ENCODE measurements around the gene FAF2. TPM values are rescaled to one million over a fixed set of nuclear protein-coding genes. Genes with fewer than 3 reads are reported as not detected.

Gene FAF2
- total and polyA plus RNA-seq, 2 donors = 17.7 to 22.4 TPM

DNA sequence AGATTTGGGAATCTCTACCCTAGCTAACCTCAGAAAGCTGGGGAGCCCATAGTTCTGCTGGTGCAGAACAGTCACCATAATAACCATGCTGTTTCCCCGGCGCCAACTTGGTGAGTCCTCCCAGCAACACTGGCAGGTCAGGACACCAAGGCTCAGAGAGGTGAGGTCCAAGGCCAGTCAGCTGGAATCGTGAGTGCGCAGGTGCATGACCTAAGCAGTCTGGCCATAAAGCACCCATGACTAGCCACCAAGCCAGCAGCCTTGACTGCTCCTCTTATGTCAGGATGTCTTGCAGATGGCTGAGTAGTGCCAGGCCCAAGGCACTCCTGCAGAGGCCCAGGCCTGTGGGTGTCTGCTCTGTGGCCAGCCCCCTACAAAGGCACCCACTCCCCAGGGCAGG is 86.5 kb downstream of the FAF2 start:
- Histone ChIP-seq H3K4me3 (ENCODE audit: low read length in 2 of 2) (peak overlapping the region; percentile 85 to 98), H3K27me3 (ENCODE audit: control insufficient read depth in 2 of 2, insufficient read depth in 1 of 2, low read length in 1 of 2) (no peaks in the 10 kb centered on the region), H3K4me1 (ENCODE audit: control insufficient read depth in 2 of 2, insufficient read depth in 2 of 2, low read length in 2 of 2) (peaks cover 34 to 69% of the 10 kb centered on the region in 2 donors), H3K9me3 (ENCODE audit: control insufficient read depth in 2 of 2, insufficient read depth in 1 of 2, low read length in 1 of 2) (peaks cover 8 to 27% of the 10 kb centered on the region in 2 donors), H3K36me3 (ENCODE audit: control insufficient read depth in 2 of 2, insufficient read depth in 2 of 2, low read length in 1 of 2) (peaks cover 33 to 38% of the 10 kb centered on the region in 2 donors), H3K27ac (ENCODE audit: low read depth in 1 of 2, low read length in 1 of 2) (peak overlapping the region; percentile 99 to 100)
- 67% methylated on average over 4 of the region's 4 CpGs for WGBS
- no peak for DNase-seq (ENCODE audit: low read depth in 6 of 9, low spot score in 9 of 9)

DNA sequence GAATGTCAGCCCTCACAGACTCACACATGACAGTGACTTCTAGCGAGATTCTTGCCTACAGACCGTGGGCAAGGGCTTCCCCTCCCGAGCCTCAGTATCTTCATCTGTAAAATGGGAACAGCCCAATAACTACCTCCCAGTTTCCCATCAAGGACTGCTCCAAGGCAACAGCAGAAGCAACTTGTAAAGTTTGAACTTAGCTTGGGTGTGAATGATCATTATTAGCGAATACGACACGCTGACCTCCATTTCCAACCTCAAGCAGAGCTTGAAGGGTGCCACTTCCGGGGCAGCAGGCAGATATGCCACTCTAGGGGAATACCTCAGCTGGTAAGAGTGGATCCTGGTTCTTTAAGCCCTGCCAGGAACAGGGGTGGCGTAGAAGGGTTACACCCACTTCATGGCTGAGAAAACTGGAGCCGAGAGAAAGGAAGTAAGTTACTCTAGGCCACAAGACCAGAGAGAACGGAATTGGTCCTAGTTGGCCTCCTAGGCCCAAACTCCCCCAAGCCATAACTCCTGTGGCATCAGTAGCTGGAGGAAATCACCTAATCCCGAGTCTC is 87.0 kb downstream of the FAF2 start:
- peak in 4 of 9 donors; percentile 42 to 79 (median 50) for DNase-seq (ENCODE audit: low read depth in 6 of 9, low spot score in 9 of 9)
- H3K27ac ChIP-seq (ENCODE audit: low read depth in 1 of 2, low read length in 1 of 2) = peak overlapping the region; percentile 99 to 100
- peaks cover 29 to 35% of the 10 kb centered on the region in 2 donors for H3K36me3 ChIP-seq (ENCODE audit: control insufficient read depth in 2 of 2, insufficient read depth in 2 of 2, low read length in 1 of 2)
- no peaks in the 10 kb centered on the region for H3K27me3 ChIP-seq (ENCODE audit: control insufficient read depth in 2 of 2, insufficient read depth in 1 of 2, low read length in 1 of 2)
- H3K4me1 ChIP-seq (ENCODE audit: control insufficient read depth in 2 of 2, insufficient read depth in 2 of 2, low read length in 2 of 2) = peaks cover 34 to 71% of the 10 kb centered on the region in 2 donors
- peaks cover 8 to 22% of the 10 kb centered on the region in 2 donors for H3K9me3 ChIP-seq (ENCODE audit: control insufficient read depth in 2 of 2, insufficient read depth in 1 of 2, low read length in 1 of 2)
- peak overlapping the region; percentile 85 to 98 for H3K4me3 ChIP-seq (ENCODE audit: low read length in 2 of 2)
- 24% methylated on average over 11 of the region's 11 CpGs for WGBS

DNA sequence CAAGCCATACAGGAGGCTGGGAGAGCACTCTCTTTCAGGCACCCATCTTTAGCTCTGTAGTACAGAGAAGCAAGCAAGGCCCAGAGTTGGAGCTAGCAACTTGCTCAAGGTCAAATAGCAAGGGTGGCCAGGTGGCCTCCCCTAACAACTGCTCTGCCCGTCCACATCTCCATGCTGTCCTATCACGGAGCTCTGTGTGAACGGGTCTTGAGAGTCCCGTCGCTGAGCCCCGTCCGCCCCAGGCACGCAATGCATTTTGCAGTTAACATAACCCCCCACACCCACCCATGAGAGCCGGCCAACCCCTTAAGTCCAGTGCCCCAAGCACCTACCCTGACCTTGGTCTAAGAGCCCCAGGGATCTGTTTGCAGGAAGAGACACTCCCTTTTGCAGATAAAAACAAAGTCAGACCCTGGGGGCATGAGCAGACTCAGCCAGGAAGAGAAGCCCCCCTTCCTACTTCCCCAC is 87.5 kb downstream of the FAF2 start:
- peaks cover 6 to 17% of the 10 kb centered on the region in 2 donors for H3K9me3 ChIP-seq (ENCODE audit: control insufficient read depth in 2 of 2, insufficient read depth in 1 of 2, low read length in 1 of 2)
- DNase-seq (ENCODE audit: low read depth in 6 of 9, low spot score in 9 of 9) = peak in 1 of 9 donors; percentile 16
- H3K4me3 ChIP-seq (ENCODE audit: low read length in 2 of 2) = peak overlapping the region; percentile 85 to 98
- H3K36me3 ChIP-seq (ENCODE audit: control insufficient read depth in 2 of 2, insufficient read depth in 2 of 2, low read length in 1 of 2) = peaks cover 24 to 31% of the 10 kb centered on the region in 2 donors
- peak overlapping the region; percentile 99 to 100 for H3K27ac ChIP-seq (ENCODE audit: low read depth in 1 of 2, low read length in 1 of 2)
- H3K4me1 ChIP-seq (ENCODE audit: control insufficient read depth in 2 of 2, insufficient read depth in 2 of 2, low read length in 2 of 2) = peaks cover 34 to 72% of the 10 kb centered on the region in 2 donors
- WGBS = 1% methylated on average over 9 of the region's 9 CpGs
- H3K27me3 ChIP-seq (ENCODE audit: control insufficient read depth in 2 of 2, insufficient read depth in 1 of 2, low read length in 1 of 2) = no peaks in the 10 kb centered on the region

DNA sequence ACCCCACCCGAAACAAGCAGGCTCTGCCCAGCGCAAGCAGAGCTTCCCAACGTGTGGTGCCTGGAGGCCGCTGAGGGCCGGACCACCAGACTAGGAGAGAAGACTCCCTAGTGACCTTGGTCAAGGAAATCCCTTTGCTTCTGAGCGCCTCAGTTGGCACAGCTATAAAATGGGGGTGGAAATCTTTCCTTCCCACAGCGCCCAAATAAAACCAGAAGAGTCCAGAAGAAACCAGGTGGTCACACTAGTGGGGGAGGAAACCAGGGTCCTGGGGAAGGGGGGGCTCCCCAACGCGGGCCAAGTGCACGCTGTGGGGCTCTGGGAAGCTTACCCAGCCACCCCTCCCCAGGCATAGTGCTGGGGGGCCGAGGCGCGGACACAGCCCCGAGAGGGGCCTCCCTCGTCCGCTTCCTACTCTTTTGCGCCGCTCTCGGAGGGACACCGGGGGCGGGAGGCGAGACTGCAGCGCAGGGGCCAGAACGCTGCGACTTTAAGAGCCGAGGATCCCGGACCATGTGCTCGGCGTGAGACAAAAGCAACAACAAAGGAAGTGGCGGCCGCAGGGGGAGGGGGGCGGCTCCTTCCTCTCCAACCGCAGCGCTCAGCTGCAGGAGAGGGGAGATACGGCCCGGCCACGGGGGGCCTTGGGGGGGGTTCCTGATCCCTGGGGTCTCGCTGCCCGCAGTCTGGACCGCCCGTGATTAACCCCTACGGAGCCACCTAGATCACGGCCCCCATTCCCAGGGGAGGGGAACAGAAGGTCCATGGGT is 88.1 kb downstream of the FAF2 start:
- peak overlapping the region; percentile 99 to 100 for H3K27ac ChIP-seq (ENCODE audit: low read depth in 1 of 2, low read length in 1 of 2)
- WGBS = under 1% methylated on average over 43 of the region's 43 CpGs
- peaks cover 3 to 11% of the 10 kb centered on the region in 2 donors for H3K9me3 ChIP-seq (ENCODE audit: control insufficient read depth in 2 of 2, insufficient read depth in 1 of 2, low read length in 1 of 2)
- H3K4me3 ChIP-seq (ENCODE audit: low read length in 2 of 2) = peak overlapping the region; percentile 85 to 98
- peaks cover 17 to 25% of the 10 kb centered on the region in 2 donors for H3K36me3 ChIP-seq (ENCODE audit: control insufficient read depth in 2 of 2, insufficient read depth in 2 of 2, low read length in 1 of 2)
- DNase-seq (ENCODE audit: low read depth in 6 of 9, low spot score in 9 of 9) = peak in 7 of 9 donors; percentile 68 to 95 (median 85)
- no peaks in the 10 kb centered on the region for H3K27me3 ChIP-seq (ENCODE audit: control insufficient read depth in 2 of 2, insufficient read depth in 1 of 2, low read length in 1 of 2)
- peaks cover 37 to 72% of the 10 kb centered on the region in 2 donors for H3K4me1 ChIP-seq (ENCODE audit: control insufficient read depth in 2 of 2, insufficient read depth in 2 of 2, low read length in 2 of 2)

DNA sequence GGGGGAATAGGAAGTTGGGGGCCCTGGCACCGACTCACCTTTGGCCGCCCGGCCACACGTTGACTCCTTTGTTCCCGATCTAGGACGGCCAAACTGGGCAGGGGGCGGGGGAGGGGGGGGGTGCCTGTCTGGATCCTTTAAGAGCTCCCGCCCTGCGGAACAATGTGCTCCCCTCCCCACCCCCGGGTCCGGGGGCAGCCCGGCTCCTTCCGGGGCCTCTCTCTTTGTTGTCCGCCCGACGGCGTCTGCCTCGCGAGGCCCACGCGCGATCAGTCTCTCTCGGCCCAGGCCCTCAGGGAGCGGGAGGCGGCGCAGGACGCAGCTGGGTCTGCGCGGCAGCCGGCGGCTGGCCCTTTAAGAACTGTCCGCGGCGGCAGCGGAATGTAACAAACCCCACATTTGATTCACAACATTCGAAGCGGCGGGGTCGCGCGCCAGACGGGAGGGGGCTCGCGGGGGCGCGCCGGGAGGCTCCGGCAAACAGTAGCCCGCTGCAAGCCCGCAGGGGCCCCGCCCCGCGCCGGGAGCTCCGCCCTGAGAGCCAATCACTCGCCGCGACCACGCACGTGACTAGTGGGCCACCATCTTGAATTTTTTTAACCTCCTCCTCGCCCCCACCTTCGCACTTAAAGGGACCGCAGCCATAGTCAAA is 88.8 kb downstream of the FAF2 start, which contains the start of gene RNF44:
Gene RNF44, minus strand, starts transcription at position 501 of the 652 bp plus-strand sequence. CDS start 4,930 bp downstream, outside the sequence.
- peak; percentile 94 to 99 (median 97) for DNase-seq (ENCODE audit: low read depth in 6 of 9, low spot score in 9 of 9)
- Histone ChIP-seq H3K9me3 (ENCODE audit: control insufficient read depth in 2 of 2, insufficient read depth in 1 of 2, low read length in 1 of 2) (peaks cover 0 to 5% of the 10 kb centered on the region in 2 donors), H3K4me3 (ENCODE audit: low read length in 2 of 2) (peak within 1 kb of the TSS; percentile 85 to 98), H3K36me3 (ENCODE audit: control insufficient read depth in 2 of 2, insufficient read depth in 2 of 2, low read length in 1 of 2) (peaks cover 10 to 18% of the 10 kb centered on the region in 2 donors), H3K27me3 (ENCODE audit: control insufficient read depth in 2 of 2, insufficient read depth in 1 of 2, low read length in 1 of 2) (no peaks in the 10 kb centered on the region), H3K4me1 (ENCODE audit: control insufficient read depth in 2 of 2, insufficient read depth in 2 of 2, low read length in 2 of 2) (peaks cover 40 to 72% of the 10 kb centered on the region in 2 donors), H3K27ac (ENCODE audit: low read depth in 1 of 2, low read length in 1 of 2) (peak within 1 kb of the TSS; percentile 99 to 100)
- WGBS = under 1% methylated on average over 63 of the region's 63 CpGs

DNA sequence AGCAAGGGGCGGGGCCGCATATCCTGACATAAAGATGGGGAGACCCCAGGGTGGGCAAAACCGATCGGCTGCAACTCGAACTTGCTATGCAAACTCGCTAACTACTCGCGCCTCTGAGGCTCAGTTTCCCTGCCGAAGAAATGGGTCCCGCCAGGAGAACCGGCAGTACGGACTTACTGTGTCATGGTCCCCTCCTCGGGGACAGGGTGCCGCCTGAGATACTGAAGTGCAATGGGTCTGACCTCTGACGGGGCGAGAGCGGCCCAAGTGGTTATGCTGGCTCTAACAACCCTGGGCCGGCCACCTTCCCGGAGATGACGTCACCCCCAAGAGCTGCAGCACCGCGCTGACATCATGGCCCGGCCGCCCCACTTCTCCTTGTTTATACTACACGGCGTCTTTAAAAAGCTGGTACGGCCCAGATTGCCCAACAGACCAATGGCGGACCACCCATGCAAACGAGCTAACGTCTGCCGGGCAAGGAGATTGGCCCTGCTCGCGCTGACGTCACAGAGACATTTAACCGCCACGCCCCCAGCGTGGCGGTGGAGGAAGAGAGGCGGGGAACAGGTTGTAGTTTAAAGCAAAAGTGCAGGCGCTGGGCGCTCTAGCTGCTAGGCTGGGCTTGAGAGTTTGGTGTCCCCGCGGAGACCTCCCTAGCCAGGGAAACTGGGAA is 89.5 kb downstream of the FAF2 start:
- Histone ChIP-seq H3K36me3 (ENCODE audit: control insufficient read depth in 2 of 2, insufficient read depth in 2 of 2, low read length in 1 of 2) (peaks cover 7 to 13% of the 10 kb centered on the region in 2 donors), H3K27ac (ENCODE audit: low read depth in 1 of 2, low read length in 1 of 2) (peak overlapping the region; percentile 99 to 100), H3K4me1 (ENCODE audit: control insufficient read depth in 2 of 2, insufficient read depth in 2 of 2, low read length in 2 of 2) (peaks cover 40 to 72% of the 10 kb centered on the region in 2 donors), H3K4me3 (ENCODE audit: low read length in 2 of 2) (peak overlapping the region; percentile 85 to 98), H3K9me3 (ENCODE audit: control insufficient read depth in 2 of 2, insufficient read depth in 1 of 2, low read length in 1 of 2) (peaks cover 0 to 5% of the 10 kb centered on the region in 2 donors), H3K27me3 (ENCODE audit: control insufficient read depth in 2 of 2, insufficient read depth in 1 of 2, low read length in 1 of 2) (no peaks in the 10 kb centered on the region)
- under 1% methylated on average over 43 of the region's 43 CpGs for WGBS
- peak; percentile 98 to 100 (median 99) for DNase-seq (ENCODE audit: low read depth in 6 of 9, low spot score in 9 of 9)

DNA sequence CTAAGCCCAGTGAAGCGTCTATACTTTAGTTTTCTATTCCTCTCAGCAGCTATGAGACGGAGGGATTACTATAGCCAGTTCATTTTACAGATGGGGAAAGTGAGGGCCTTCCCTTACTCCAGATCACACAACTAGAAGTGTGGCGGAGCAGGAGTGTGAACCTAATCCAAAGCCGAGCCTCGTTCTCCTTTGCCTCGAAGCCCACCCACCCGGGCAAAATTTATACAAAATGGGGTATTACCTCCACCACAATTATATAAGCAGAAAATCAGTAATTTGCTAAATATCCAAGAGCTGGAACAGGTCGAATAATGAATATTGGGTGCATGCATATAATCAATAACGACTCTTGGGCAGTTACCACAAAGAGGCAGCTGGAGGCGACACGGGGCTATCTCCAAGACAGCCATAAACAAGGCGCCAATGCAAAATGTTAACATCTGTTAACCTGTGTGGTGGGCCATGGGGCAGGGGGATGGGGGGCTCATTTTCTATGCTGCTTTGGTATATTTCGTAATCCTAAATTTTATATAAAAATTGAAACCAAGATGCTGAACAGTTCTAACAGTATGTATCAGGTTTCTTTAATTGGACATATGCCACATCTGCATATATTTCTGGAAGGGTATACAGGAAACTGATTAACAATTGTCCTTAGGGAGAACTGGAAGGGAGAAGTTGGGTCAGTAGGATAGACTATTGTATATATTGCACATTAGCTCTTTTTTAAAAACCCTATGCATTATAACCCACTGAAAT is 90.2 kb downstream of the FAF2 start:
- Histone ChIP-seq H3K4me1 (ENCODE audit: control insufficient read depth in 2 of 2, insufficient read depth in 2 of 2, low read length in 2 of 2) (peaks cover 33 to 65% of the 10 kb centered on the region in 2 donors), H3K4me3 (ENCODE audit: low read length in 2 of 2) (peak overlapping the region; percentile 8 to 85), H3K36me3 (ENCODE audit: control insufficient read depth in 2 of 2, insufficient read depth in 2 of 2, low read length in 1 of 2) (peaks cover 3 to 10% of the 10 kb centered on the region in 2 donors)

DNA sequence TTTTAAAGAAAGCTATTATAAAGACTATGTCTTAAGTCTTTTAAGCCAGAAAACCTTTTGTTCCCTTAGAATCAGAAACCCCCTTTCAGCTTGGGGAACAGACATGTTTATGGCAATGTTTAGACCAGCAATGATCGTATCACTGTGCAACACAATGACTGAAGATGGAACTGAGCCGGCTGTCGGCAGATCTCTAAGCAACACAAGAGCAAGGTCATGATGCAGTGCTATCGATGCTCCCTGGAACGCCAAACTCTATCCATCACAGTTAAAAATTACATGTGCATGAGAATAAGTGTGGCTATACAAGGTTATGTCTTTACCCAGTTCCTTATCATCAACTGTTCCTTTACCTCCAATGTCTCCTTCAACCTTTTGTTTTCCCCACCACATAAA is 90.8 kb downstream of the FAF2 start:
- WGBS = 95% methylated on average over 5 of the region's 5 CpGs
- no peak for DNase-seq (ENCODE audit: low read depth in 6 of 9, low spot score in 9 of 9)
- Histone ChIP-seq H3K27me3 (ENCODE audit: control insufficient read depth in 2 of 2, insufficient read depth in 1 of 2, low read length in 1 of 2) (no peaks in the 10 kb centered on the region), H3K4me3 (ENCODE audit: low read length in 2 of 2) (no peak overlapping the region), H3K27ac (ENCODE audit: low read depth in 1 of 2, low read length in 1 of 2) (peak overlapping the region in 1 of 2 donors; percentile 100), H3K9me3 (ENCODE audit: control insufficient read depth in 2 of 2, insufficient read depth in 1 of 2, low read length in 1 of 2) (peaks cover 0 to 5% of the 10 kb centered on the region in 2 donors), H3K4me1 (ENCODE audit: control insufficient read depth in 2 of 2, insufficient read depth in 2 of 2, low read length in 2 of 2) (peaks cover 31 to 60% of the 10 kb centered on the region in 2 donors), H3K36me3 (ENCODE audit: control insufficient read depth in 2 of 2, insufficient read depth in 2 of 2, low read length in 1 of 2) (peaks cover 3 to 10% of the 10 kb centered on the region in 2 donors)

More for the DNA sequence above, 90.2 kb downstream of the FAF2 start:
- Histone ChIP-seq H3K27ac (ENCODE audit: low read depth in 1 of 2, low read length in 1 of 2) (peak overlapping the region; percentile 82 to 100), H3K9me3 (ENCODE audit: control insufficient read depth in 2 of 2, insufficient read depth in 1 of 2, low read length in 1 of 2) (peaks cover 0 to 5% of the 10 kb centered on the region in 2 donors), H3K27me3 (ENCODE audit: control insufficient read depth in 2 of 2, insufficient read depth in 1 of 2, low read length in 1 of 2) (no peaks in the 10 kb centered on the region)
- 51% methylated on average over 13 of the region's 13 CpGs for WGBS
- no peak for DNase-seq (ENCODE audit: low read depth in 6 of 9, low spot score in 9 of 9)
